ENCODE results near the gene FAT1. TPM values are rescaled to one million over a fixed set of nuclear protein-coding genes. Genes with fewer than 3 reads are reported as not detected.
"Not testable (repeated sequence)": the region's sequence is repeated elsewhere in the genome, so short reads cannot be mapped to it uniquely, and the experiment has no call there.

Gene FAT1
- total RNA-seq, 2 experiments from 2014 or later = 0.02 to 0.05 TPM

- H3K9me3 Mint-ChIP-seq (ENCODE audit: low read depth) = no peaks in the 10 kb centered on the region
- no peak overlapping the region for H3K4me3 Mint-ChIP-seq
- POLR2A ChIA-PET = no interaction called here
- no peak overlapping the region for H3K27ac Mint-ChIP-seq
- H3K36me3 Mint-ChIP-seq (ENCODE audit: low read depth) = no peaks in the 10 kb centered on the region
- intact Hi-C loops (cut with DNase I, micrococcal nuclease) = no loop called here
- no peaks in the 10 kb centered on the region for H3K27me3 Mint-ChIP-seq
- ATAC-seq (no peak), DNase-seq (no peak)
- CTCF ChIA-PET = no interaction called here
- H3K4me1 Mint-ChIP-seq = no peaks in the 10 kb centered on the region
Measured at GRCh38 chr4:186659935-186660334, 63.7 kb downstream of the FAT1 start.

- H3K9me3 Mint-ChIP-seq (ENCODE audit: low read depth); ATAC-seq; intact Hi-C loops (cut with DNase I, micrococcal nuclease); H3K4me3 Mint-ChIP-seq; H3K36me3 Mint-ChIP-seq (ENCODE audit: low read depth); CTCF ChIA-PET; H3K4me1 Mint-ChIP-seq; DNase-seq; H3K27me3 Mint-ChIP-seq; POLR2A ChIA-PET; H3K27ac Mint-ChIP-seq: not testable (repeated sequence)
Measured at GRCh38 chr4:186659456-186659855, 64.2 kb downstream of the FAT1 start.

- DNase-seq (no peak), ATAC-seq (no peak)
- Mint-ChIP-seq H3K9me3 (ENCODE audit: low read depth) (no peaks in the 10 kb centered on the region), H3K27ac (no peak overlapping the region), H3K27me3 (no peaks in the 10 kb centered on the region), H3K4me3 (no peak overlapping the region), H3K4me1 (no peaks in the 10 kb centered on the region), H3K36me3 (ENCODE audit: low read depth) (no peaks in the 10 kb centered on the region)
- ChIA-PET CTCF (no interaction called here), POLR2A (no interaction called here)
- intact Hi-C loops (cut with DNase I, micrococcal nuclease) = no loop called here
Measured at GRCh38 chr4:186658657-186659056, 65.0 kb downstream of the FAT1 start.

- Mint-ChIP-seq H3K27ac (no peak overlapping the region), H3K9me3 (ENCODE audit: low read depth) (no peaks in the 10 kb centered on the region), H3K36me3 (ENCODE audit: low read depth) (no peaks in the 10 kb centered on the region), H3K27me3 (no peaks in the 10 kb centered on the region), H3K4me1 (no peaks in the 10 kb centered on the region), H3K4me3 (no peak overlapping the region)
- ChIA-PET CTCF (no interaction called here), POLR2A (no interaction called here)
- ATAC-seq = no peak
- no peak for DNase-seq
- intact Hi-C loops (cut with DNase I, micrococcal nuclease) = no loop called here
Measured at GRCh38 chr4:186657764-186658163, 65.9 kb downstream of the FAT1 start.

GRCh38 chr4:186653969-186654368 lies 69.7 kb downstream of the FAT1 start:
- Mint-ChIP-seq H3K36me3 (ENCODE audit: low read depth) (no peaks in the 10 kb centered on the region), H3K27me3 (peaks cover 7% of the 10 kb centered on the region), H3K27ac (no peak overlapping the region), H3K9me3 (ENCODE audit: low read depth) (peaks cover 2% of the 10 kb centered on the region), H3K4me1 (no peaks in the 10 kb centered on the region), H3K4me3 (no peak overlapping the region)
- intact Hi-C loops (cut with DNase I, micrococcal nuclease) = no loop called here
- DNase-seq (no peak), ATAC-seq (no peak)
- ChIA-PET POLR2A (no interaction called here), CTCF (no interaction called here)

GRCh38 chr4:186651624-186652023 lies 72.0 kb downstream of the FAT1 start:
- H3K27ac Mint-ChIP-seq = no peak overlapping the region
- ChIA-PET POLR2A (no interaction called here), CTCF (no interaction called here)
- H3K36me3 Mint-ChIP-seq (ENCODE audit: low read depth) = no peaks in the 10 kb centered on the region
- no peaks in the 10 kb centered on the region for H3K4me1 Mint-ChIP-seq
- no peak for ATAC-seq
- no peak for DNase-seq
- no peak overlapping the region for H3K4me3 Mint-ChIP-seq
- H3K27me3 Mint-ChIP-seq = peaks cover 7% of the 10 kb centered on the region
- intact Hi-C loops (cut with DNase I, micrococcal nuclease) = no loop called here
- H3K9me3 Mint-ChIP-seq (ENCODE audit: low read depth) = peaks cover 2% of the 10 kb centered on the region

- ChIA-PET CTCF (no interaction called here), POLR2A (no interaction called here)
- DNase-seq (no peak), ATAC-seq (no peak)
- Mint-ChIP-seq H3K4me3 (no peak overlapping the region), H3K36me3 (ENCODE audit: low read depth) (no peaks in the 10 kb centered on the region), H3K9me3 (ENCODE audit: low read depth) (peaks cover 2% of the 10 kb centered on the region), H3K4me1 (no peaks in the 10 kb centered on the region), H3K27ac (no peak overlapping the region), H3K27me3 (peaks cover 7% of the 10 kb centered on the region)
- intact Hi-C loops (cut with DNase I, micrococcal nuclease) = no loop called here
Measured at GRCh38 chr4:186651181-186651603, 72.5 kb downstream of the FAT1 start.

- Mint-ChIP-seq H3K9me3 (ENCODE audit: low read depth) (peaks cover 2% of the 10 kb centered on the region), H3K36me3 (ENCODE audit: low read depth) (no peaks in the 10 kb centered on the region), H3K27ac (no peak overlapping the region), H3K27me3 (peaks cover 7% of the 10 kb centered on the region), H3K4me3 (no peak overlapping the region), H3K4me1 (no peaks in the 10 kb centered on the region)
- DNase-seq (no peak), ATAC-seq (no peak)
- ChIA-PET POLR2A (no interaction called here), CTCF (no interaction called here)
- intact Hi-C loops (cut with DNase I, micrococcal nuclease) = no loop called here
Measured at GRCh38 chr4:186650401-186651180, 73.1 kb downstream of the FAT1 start.

GRCh38 chr4:186647821-186648220 lies 75.8 kb downstream of the FAT1 start:
- Mint-ChIP-seq H3K36me3 (ENCODE audit: low read depth) (no peaks in the 10 kb centered on the region), H3K27ac (no peak overlapping the region), H3K27me3 (peaks cover 7% of the 10 kb centered on the region), H3K4me1 (no peaks in the 10 kb centered on the region), H3K9me3 (ENCODE audit: low read depth) (peaks cover 2% of the 10 kb centered on the region), H3K4me3 (no peak overlapping the region)
- CTCF ChIA-PET = no interaction called here
- POLR2A ChIA-PET = no interaction called here
- no peak for DNase-seq
- no peak for ATAC-seq
- intact Hi-C loops (cut with DNase I, micrococcal nuclease) = no loop called here

- ChIA-PET CTCF (no interaction called here), POLR2A (no interaction called here)
- DNase-seq (no peak), ATAC-seq (no peak)
- Mint-ChIP-seq H3K4me1 (no peaks in the 10 kb centered on the region), H3K9me3 (ENCODE audit: low read depth) (no peaks in the 10 kb centered on the region), H3K36me3 (ENCODE audit: low read depth) (no peaks in the 10 kb centered on the region), H3K4me3 (no peak overlapping the region), H3K27me3 (no peaks in the 10 kb centered on the region), H3K27ac (no peak overlapping the region)
- intact Hi-C loops (cut with DNase I, micrococcal nuclease) = no loop called here
Measured at GRCh38 chr4:186644737-186645261, 78.9 kb downstream of the FAT1 start.

- Mint-ChIP-seq H3K27ac (no peak overlapping the region), H3K27me3 (no peaks in the 10 kb centered on the region), H3K4me1 (no peaks in the 10 kb centered on the region), H3K4me3 (no peak overlapping the region), H3K36me3 (ENCODE audit: low read depth) (no peaks in the 10 kb centered on the region), H3K9me3 (ENCODE audit: low read depth) (no peaks in the 10 kb centered on the region)
- ChIA-PET CTCF (no interaction called here), POLR2A (no interaction called here)
- intact Hi-C loops (cut with DNase I, micrococcal nuclease) = no loop called here
- no peak for ATAC-seq
- no peak for DNase-seq
Measured at GRCh38 chr4:186644311-186644638, 79.4 kb downstream of the FAT1 start.

- ATAC-seq (no peak), DNase-seq (no peak)
- no peaks in the 10 kb centered on the region for H3K4me1 Mint-ChIP-seq
- CTCF ChIA-PET = no interaction called here
- no peak overlapping the region for H3K27ac Mint-ChIP-seq
- intact Hi-C loops (cut with DNase I, micrococcal nuclease) = no loop called here
- no peak overlapping the region for H3K4me3 Mint-ChIP-seq
- H3K36me3 Mint-ChIP-seq (ENCODE audit: low read depth) = no peaks in the 10 kb centered on the region
- no peaks in the 10 kb centered on the region for H3K27me3 Mint-ChIP-seq
- POLR2A ChIA-PET = no interaction called here
- no peaks in the 10 kb centered on the region for H3K9me3 Mint-ChIP-seq (ENCODE audit: low read depth)
Measured at GRCh38 chr4:186643501-186644310, 80.0 kb downstream of the FAT1 start.
